Stimulated activated CD8-positive, alpha-beta memory T cell treated with anti-CD3 and anti-CD28 coated beads, Interleukin-15, amount 100 ng/mL, for 48 hours (primary cell): ENCODE data around the gene SH2D3C.
A peak's percentile ranks its signal among the peaks of the same experiment; 100 is the strongest.

Experiments used
- DNase-seq, 2 donors: peaks; one replicate each; pipeline ENCODE4 v3.0.0-alpha.2; 2020; ENCODE audit warnings: low read depth in 2 of 2

The SH2D3C gene

DNA sequence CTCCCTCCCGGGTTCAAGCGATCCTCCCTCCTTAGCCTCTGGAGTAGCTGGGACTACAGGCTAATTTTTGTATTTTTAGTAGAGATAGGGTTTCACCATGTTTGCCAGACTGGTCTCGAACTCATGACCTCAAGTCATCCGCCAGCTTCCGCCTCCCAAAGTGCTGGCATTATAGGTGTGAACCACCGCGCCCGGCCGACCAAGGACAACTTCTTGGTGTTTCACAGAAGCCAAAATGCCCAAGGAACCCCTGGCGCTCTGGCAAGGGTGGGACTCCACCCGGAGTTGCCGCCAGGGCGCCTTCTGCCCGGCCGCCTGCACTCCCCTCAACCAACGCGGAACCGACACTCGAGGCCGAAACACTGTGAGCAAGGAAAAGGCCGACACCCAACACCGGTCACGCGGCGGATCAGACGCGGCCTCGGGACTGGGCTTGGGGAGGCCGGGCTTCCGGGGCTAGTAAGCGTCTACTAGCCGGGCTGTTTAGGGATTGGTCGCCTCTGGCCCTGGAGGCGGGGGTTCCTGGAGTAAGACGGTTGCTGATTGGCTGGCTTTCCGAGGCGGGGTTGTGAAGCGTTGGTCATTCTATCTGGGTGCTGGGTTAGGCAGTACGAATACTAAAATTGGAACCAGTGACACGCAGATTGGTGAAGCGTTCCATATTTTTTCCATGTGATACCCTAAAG, 79.3 kb downstream of the SH2D3C start:
- peak; percentile 78 to 85 for DNase-seq

- no peak for DNase-seq
These were observed 80.1 kb downstream of the SH2D3C start for GRCh38 chr9:127698386-127698785.

- no peak for DNase-seq
These were observed 80.9 kb downstream of the SH2D3C start for GRCh38 chr9:127697575-127697974.

DNA sequence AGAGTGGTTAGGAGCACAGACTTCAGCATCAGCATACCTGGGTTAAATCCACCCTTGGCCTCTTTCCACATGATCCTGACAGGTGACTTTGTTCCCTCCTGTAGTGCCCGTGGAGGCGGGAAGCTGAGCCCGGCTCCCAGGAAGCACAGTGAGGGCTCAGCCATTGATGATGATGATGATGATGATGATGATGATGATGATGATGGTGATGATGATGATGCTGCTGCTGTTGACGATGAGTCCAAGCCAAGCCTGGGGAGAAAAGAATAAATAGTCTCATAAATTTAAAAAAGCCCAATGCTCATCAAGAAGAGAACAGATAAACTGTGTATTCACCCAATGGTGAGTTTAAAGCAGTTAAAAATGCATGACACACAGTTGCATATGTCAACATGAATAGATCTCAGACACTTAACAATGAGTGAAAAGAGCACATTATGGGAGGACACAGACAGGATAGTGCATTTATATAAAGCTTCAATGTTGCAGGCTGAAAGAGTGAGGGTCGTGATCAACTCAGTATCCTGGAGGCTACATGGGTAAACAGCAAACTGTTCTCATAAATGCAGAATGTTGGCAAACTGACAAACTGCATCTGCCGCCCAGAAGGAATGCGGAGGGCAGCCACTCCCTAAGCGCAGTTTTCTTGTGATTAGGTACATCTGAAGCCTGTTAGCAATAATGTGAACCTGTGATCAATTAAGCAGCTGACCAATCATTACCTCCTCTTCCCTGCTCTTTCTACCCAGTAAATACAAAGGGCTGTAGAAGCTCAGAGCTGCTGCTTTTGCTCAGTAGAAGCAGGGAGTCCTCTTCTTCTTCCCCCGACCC, 83.4 kb downstream of the SH2D3C start:
- DNase-seq: no peak

DNA sequence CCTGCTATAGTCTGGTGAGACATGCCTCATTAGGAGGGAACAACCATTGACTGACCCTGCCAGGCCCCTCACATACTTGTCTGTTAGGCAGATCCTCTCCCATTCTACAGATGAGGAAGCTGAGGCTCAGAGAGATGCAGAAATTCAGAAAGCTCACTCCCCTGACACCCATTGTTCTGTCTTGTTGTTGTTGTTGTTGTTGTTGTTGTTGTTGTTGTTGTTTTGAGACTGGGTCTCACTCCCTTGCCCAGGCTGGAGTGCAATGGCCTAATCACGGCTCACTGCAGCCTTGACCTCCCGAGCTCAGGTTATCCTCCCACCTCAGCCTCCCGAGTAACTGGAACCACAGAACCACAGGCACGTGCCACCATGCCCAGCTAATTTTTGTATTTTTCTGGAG, 84.8 kb downstream of the SH2D3C start:
- no peak for DNase-seq

GRCh38 chr9:127693143-127693542, 85.3 kb downstream of the SH2D3C start:
- DNase-seq: no peak

DNA sequence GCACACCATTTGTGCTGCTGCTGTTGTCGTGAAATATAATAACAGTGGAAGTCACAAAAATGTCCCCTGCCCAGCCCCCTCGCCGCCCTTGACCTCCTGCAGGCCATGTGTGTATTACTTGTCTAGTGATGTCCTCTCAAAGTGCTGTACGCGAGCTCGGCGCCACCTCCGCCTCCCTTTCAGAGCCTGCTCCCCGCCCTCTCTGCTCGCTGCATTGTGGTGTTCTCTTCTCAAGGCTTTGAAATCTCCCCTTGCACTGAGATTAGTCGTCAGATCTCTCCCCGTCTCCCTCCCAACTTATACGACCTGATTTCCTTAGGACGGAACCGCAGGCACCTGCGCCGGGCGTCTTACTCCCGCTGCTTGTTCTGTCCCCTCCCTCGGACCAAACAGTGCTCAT, 86.4 kb downstream of the SH2D3C start:
- DNase-seq: no peak

- no peak for DNase-seq
These were observed 87.7 kb downstream of the SH2D3C start for GRCh38 chr9:127690735-127691134.

- DNase-seq: no peak
These were observed 89.0 kb downstream of the SH2D3C start for GRCh38 chr9:127689329-127690000.
